ENCODE results near the gene OFD1.
A peak's percentile ranks its signal among the peaks of the same experiment; 100 is the strongest.

The OFD1 gene, protein sequence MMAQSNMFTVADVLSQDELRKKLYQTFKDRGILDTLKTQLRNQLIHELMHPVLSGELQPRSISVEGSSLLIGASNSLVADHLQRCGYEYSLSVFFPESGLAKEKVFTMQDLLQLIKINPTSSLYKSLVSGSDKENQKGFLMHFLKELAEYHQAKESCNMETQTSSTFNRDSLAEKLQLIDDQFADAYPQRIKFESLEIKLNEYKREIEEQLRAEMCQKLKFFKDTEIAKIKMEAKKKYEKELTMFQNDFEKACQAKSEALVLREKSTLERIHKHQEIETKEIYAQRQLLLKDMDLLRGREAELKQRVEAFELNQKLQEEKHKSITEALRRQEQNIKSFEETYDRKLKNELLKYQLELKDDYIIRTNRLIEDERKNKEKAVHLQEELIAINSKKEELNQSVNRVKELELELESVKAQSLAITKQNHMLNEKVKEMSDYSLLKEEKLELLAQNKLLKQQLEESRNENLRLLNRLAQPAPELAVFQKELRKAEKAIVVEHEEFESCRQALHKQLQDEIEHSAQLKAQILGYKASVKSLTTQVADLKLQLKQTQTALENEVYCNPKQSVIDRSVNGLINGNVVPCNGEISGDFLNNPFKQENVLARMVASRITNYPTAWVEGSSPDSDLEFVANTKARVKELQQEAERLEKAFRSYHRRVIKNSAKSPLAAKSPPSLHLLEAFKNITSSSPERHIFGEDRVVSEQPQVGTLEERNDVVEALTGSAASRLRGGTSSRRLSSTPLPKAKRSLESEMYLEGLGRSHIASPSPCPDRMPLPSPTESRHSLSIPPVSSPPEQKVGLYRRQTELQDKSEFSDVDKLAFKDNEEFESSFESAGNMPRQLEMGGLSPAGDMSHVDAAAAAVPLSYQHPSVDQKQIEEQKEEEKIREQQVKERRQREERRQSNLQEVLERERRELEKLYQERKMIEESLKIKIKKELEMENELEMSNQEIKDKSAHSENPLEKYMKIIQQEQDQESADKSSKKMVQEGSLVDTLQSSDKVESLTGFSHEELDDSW

DNA sequence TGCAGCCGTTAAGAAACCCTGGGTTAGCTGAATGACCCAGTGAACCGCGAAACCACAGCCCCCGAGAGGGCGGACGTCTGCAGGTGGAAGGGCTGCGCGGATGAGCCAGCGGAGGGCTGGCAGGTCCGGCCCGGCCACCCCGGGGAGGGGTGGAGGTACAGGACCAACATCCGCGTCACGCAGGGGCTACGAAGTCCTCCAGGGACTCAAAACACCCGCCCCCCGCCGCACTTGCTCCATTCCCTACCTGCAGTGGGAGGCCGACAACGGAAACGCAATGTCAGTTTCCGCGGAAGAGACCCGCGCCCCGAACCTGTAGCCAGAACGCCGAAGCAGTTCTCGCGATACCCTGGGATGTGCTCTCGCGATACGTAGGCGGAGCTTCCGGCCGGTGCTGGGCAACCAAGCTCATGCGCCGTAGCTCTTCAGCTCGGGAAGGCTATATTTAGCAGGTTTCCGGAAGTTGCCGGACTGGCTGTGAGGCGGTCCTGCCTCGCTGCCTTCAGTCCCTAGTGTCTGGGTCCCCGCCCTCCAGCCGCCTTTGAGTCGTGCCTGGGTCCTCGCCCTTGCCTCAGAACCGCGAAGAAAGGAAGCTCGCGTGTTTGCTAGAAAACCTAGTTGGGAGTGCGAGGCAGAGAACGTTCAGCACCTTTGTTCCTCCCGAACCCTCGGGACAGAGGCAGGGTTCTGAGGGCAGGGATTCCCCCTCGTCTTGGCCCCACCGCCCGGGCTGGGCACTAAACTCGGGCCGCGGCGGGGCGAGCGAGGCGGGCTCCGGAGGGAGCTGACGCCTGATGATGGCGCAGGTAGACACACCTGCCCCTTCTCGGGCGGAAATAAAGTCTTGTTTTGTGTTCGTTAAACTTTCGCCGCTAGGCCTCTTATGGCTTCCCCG is at the start of gene OFD1, which contains the start of gene TRAPPC2:
Gene OFD1 (plus strand): TSS at position 471 of the 895 bp plus-strand sequence. CDS start 324 bp downstream, at position 795.
Gene TRAPPC2 (minus strand): TSS at position 343 of the 895 bp plus-strand sequence. CDS start 14,657 bp downstream, outside the sequence.
- peak within 1 kb of the TSS; percentile 73 for H3K4me3 ChIP-seq (ENCODE audit: low read length)
- TF ChIP-seq, protein P1, sequence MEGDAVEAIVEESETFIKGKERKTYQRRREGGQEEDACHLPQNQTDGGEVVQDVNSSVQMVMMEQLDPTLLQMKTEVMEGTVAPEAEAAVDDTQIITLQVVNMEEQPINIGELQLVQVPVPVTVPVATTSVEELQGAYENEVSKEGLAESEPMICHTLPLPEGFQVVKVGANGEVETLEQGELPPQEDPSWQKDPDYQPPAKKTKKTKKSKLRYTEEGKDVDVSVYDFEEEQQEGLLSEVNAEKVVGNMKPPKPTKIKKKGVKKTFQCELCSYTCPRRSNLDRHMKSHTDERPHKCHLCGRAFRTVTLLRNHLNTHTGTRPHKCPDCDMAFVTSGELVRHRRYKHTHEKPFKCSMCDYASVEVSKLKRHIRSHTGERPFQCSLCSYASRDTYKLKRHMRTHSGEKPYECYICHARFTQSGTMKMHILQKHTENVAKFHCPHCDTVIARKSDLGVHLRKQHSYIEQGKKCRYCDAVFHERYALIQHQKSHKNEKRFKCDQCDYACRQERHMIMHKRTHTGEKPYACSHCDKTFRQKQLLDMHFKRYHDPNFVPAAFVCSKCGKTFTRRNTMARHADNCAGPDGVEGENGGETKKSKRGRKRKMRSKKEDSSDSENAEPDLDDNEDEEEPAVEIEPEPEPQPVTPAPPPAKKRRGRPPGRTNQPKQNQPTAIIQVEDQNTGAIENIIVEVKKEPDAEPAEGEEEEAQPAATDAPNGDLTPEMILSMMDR (IDR thresholded peaks at IDR 0.05; ENCODE audit: insufficient read depth, low read depth, low read length, missing control alignments), result no peak
- peak; percentile 94 for DNase-seq (ENCODE audit: low read depth)

GRCh38 chrX:13685126-13685763 is 49.3 kb upstream of the OFD1 start:
- TF ChIP-seq, protein P1 (IDR thresholded peaks at IDR 0.05; ENCODE audit: insufficient read depth, low read depth, low read length, missing control alignments), result no peak
- peak; percentile 78 for DNase-seq (ENCODE audit: low read depth)
- H3K4me3 ChIP-seq (ENCODE audit: low read length), result no peak overlapping the region

DNA sequence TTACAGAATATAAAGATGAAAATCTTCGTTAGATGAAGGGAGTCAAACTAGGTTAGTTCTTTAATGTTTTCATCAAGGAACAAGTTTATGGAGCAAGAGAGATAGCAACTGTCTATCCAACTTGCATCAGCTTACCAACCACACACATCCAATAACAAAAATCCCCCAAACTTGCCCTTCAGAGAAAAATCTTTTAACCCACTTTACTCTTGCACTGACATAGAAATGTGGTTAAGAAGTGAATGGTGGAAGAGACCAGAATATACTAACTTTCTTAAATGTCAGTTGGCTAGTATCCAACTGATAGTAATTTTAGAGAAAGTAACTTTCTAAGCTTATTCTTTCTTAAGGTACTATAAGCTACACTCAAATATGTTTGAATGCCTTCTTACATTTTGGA is 47.3 kb upstream of the OFD1 start:
- TF ChIP-seq, protein P1 (IDR thresholded peaks at IDR 0.05; ENCODE audit: insufficient read depth, low read depth, low read length, missing control alignments), result no peak
- no peak for DNase-seq (ENCODE audit: low read depth)
- H3K4me3 ChIP-seq (ENCODE audit: low read length), result no peak overlapping the region

DNA sequence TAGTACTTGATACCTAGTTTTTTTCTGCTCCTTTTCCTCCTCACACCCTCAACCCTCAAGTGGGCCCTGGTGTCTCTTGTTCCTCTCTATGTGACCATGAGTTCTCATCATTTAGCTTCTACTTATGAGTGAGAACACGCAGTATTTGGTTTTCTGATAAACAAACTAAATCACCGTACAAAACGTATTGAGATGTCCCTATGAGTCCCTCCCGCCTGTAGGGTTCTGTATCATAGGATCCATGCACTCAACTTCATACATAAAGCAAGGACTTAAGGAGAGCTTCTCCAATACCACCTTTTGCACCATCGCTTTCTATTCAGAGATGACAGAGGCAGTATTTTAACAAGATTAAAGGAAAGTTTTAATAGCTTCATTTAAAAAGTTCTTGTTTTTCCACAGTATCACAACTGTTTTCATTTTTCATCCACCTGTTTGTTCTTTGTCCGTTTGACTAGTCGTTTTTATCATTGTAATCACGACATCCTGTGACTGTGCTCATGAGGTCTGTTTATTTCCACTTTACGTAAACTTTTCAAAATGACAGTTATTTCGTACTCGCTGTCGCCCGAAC is 46.1 kb upstream of the OFD1 start:
- peak overlapping the region; percentile 83 for H3K4me3 ChIP-seq (ENCODE audit: low read length)
- DNase-seq (ENCODE audit: low read depth), result no peak
- TF ChIP-seq, protein P1 (IDR thresholded peaks at IDR 0.05; ENCODE audit: insufficient read depth, low read depth, low read length, missing control alignments), result no peak

DNA sequence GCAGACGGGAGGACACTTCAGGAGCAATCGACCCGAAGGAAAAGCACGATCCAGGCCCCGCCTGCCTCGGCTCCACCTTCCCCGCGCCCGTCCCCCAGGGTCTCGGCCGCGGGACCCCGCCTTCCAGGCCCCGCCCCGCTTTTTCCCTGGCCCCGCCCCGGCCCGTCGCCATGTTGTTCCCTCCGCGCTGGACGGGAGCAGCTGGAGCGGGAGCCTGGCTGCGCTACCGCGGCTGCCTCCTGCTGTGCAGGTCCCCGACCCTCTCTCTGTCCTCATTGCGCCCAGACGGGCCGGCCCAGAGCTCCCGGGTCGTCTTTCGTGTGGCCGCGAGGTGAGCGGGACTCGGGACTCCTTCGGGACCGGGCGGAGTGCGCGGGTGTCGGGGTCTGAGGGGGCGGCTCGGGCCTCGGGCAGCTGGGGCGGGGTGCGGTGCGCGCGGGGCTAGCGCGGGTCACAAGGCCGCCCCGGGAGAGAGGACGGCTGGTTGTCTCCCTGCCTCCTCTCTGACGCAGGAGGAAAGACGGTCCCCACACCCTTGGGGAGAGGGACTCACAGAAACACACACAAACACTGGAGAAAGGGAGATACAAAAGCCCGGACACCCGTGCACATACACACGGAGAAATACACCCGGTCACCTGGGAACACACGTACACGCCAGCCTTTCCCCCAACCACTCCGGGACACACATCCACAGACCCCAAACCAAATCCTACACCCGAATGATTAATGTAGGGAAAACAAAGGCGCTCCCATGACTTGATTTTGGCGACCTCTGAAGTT is 45.4 kb upstream of the OFD1 start, which contains the start of gene RAB9A:
Gene RAB9A (plus strand): TSS at position 171 of the 783 bp plus-strand sequence. CDS start 19,619 bp downstream, outside the sequence.
- peak within 1 kb of the TSS; percentile 83 for H3K4me3 ChIP-seq (ENCODE audit: low read length)
- TF ChIP-seq, protein P1 (IDR thresholded peaks at IDR 0.05; ENCODE audit: insufficient read depth, low read depth, low read length, missing control alignments), result no peak
- peak; percentile 77 for DNase-seq (ENCODE audit: low read depth)
